Measurements from ENCODE around the gene EYS.
A peak's percentile ranks its signal among the peaks of the same experiment; 100 is the strongest.
"Not testable (repeated sequence)": the region's sequence is repeated elsewhere in the genome, so short reads cannot be mapped to it uniquely, and the experiment has no call there.

EYS gene

DNA sequence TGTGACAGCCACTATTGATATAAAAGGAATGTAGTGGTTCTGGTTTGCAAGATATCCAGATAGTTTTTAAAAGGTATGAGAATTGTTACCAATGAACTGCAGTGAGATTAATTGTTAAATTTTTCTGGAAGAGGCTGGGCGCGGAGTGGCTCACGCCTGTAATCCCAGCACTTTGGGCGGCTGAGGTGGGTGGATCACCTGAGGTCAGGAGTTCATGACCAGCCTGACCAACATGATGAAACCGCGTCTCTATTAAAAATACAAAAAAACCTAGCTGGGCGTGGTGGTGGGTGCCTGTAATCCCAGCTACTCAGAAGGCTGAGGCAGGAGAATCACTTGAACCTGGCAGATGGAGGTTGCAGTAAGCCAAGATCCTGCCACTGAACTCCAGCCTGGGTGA, 1906.6 kb downstream of the EYS start:
- not testable (repeated sequence) for DNase-seq

DNA sequence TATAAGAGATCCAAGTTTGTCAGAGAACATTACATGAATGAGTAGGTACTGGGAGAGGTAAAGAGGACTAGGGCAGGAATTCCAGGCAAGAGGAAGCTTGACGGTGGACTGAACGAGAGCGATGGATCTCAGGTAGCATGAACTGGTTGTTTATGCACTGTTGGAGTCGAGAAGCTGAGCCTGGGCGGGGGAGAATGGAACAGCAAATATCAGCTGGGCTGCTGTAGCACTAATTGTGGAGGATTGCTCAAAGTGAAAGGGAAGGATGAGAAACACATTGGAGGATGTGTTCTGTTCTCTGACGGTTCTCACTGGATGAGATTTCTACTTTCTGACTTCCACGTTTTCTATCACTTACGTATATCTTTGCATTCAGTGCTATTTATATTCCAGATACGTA, 1907.2 kb downstream of the EYS start:
- no peak for DNase-seq

DNA sequence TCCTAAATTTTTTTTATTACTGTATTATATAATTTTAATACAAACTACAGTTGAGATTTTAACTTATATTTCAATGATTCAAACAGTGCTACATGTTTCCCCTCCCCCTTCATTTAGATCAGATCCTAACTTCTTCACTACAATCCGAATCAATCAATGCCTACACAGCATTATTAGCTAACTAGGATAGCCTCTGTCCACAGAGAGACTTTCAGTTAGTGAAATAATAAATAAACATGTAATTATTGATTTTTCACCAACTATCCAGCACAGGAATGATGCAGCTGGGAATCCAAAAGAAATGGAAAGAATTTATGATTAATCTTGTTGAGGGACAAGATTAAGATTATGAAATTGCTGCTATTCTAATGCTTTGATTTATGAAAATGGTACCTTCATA, 1907.7 kb downstream of the EYS start:
- no peak for DNase-seq

DNA sequence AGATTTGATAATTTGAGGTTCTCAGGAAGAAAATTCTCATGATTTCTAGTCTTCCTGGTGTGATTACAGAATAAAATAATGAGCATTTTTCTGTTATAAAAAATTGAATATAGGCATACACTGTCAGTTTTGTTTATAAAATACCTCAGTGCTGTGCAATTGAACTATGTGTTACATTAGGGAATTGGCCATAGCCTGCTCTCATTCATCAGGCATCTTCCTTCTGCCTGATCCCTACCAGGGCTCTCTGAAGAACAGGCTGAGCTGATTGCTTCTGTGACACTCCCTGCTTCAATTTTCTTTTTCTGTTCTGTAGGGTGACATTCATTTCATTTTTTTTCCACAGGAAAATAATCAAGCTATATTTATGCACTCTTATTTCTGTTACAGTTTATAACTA, 1908.6 kb downstream of the EYS start:
- no peak for DNase-seq

DNA sequence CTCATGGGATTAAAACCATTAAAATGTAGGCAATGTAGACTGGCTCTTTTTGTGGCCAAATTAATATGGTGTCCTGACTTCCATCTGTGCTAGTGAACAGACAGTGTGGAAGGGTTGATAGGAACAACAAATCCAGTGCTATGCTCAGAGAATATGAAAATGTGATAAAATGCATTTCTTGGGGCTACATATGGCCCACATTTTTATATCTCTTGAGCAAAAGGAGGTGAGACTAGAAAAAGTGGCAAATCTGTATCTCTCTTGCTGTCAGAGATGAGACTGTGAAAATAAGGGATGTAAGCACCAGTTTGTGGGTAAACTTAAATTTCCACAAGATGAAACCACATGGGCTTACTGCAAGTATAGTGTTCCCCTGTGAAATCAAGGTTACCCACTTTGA, 1909.3 kb downstream of the EYS start:
- no peak for DNase-seq

DNA sequence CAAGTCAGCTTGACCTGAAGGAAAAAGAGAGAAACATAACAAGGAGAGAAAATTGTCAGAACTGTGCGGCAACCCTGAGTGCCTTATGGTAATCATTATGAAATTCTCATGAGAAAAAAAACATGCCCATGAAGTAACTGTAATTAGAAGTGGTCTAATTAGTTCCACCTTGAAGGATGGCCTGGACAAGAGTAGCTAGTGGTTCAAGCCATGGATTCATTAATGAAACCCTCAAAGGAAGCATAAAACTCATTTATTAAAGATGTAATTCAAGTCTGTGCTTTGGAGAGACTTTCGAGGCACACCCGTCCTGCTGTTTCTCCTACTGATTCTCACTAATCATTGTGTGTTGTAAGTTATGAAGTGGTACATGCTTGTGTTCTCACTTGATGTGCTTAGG, 1911.2 kb downstream of the EYS start:
- no peak for DNase-seq

DNA sequence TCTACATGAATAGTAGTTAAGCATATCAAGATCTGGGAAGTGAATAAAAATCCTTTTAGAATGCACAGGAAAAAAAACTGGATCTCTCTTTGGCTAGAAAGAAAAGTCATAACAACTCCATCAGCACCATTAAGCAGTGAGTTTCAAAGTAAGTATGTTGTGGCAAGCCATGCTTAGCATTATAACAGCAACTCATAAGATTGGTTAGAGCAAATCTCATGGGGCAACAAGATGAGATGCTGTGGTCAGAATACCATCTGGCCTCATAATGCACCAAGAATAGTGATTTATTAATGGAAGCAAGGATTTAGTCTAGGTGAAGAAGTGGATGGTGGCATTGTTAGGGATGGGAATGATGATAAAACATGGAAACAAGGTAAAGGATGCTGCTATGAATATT, 1912.0 kb downstream of the EYS start:
- no peak for DNase-seq

DNA sequence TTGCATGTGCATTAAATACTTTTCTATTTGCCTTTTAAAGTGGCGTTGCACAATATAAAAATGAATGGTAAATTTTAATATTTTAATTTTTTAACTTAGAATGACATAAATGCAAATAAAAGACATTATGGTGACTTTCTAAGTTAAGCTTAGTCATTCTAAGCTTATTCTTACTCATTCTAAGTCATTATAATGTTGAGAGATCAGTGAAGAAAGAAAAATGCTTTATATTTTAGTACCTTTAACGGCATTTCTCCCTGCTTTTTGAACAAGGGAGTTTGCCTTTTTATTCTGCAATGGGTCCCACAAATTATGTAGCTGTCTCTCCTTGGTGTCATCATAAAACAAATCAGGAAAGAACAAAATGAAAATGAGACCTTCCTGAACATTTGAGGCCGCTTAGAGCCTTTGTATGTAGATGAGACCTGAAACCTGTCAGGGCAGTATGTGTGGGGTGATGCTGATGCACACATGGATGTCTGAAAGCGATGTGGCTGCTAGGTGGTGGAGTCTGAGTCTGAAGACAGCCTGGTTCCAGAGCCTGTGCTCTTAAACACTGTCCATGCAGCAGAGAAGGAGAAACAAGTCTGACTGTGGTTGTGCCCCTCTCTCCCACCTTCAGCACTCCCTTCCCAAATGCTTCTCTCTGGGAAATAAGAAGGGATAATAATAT, 1913.4 kb downstream of the EYS start:
- DNase-seq = no peak

DNA sequence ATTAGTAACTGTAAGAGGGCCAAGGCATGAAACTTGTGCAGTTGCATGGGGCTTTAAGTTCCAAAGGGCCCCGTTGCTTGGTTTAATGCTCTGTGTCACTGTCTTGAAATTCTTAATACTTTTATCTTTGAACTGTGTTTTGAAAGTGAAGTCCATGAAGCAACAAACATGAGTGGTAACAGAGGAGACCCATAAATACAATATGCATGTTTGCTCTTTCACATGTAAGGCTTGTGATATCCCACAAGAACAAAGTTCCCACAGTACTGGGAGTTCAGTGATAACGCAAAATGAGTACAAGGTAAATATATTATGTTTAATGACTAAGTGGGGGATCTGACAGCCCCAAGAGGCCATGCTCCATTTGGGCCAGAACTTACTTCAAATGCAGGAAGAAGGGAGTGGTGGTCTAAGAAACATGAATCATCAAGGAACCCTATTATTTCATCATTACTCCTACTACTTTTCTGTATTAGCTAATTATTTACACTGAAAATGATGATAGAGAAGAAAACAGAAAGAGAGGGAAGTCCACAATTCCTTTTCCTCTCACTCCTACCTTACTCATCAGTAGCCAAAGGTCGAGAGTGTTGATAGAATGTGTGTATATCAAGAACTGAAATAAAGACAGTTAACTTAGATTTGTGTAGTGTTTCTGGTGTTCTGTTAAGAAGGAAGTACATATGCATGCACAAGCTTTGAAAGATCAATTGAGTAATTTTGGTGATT, 1914.1 kb downstream of the EYS start:
- DNase-seq = no peak

DNA sequence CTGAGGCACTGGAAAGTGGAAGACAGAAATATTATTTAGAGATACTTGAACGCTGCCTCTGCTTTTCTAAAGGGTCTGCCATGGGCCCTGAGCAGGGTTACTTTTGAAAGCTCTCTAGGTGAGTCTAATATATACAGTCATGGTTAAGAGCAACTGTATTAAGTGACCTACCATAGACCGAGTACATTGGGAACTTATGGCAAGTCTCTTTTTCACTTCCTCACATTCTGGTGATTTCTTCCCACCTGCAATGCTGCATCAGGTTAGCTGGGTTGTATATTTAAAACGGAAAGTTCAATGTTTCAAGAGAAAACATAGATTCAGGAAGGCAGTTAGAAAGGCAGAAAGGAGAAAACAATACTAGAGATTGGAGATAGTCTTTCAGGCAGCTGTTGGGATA, 1916.7 kb downstream of the EYS start:
- no peak for DNase-seq

DNA sequence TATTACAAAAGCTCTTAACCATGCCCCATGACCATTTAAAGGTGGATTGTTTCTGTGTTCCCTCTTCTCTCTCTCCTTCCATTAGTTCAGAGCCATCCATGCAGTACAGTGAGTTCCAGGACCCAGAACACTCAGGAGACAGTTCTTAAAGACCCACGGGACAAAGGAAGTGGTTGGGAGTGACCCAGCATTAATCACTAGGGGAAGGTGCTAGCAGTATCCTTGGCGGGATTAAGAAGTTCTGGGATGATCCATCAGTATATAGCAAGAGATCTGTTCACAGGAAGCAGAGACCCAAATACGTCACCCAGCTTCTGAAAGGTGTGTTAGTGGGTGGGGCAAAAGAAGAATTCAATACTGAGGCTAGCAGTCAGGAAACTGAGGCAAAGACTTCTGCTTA, 1917.3 kb downstream of the EYS start:
- no peak for DNase-seq

DNA sequence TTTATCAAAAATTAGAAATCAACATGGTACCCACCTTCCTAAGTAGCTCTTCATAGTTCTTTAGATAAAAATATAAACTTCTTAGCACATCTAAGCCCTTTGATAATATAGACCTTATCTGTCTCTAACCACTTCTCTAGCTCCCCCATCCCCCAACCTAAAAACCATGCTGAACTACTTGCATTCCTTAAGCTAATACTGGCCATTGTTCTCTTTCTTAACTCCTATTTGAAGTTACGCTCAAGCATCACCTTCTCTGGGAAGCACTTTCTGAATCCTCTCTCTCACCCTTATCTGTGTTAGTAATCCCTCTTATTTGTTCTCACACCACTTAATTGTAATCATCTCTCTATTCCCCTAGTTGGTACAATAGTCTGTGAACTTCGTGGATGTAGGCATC, 1918.5 kb downstream of the EYS start:
- DNase-seq = no peak

DNA sequence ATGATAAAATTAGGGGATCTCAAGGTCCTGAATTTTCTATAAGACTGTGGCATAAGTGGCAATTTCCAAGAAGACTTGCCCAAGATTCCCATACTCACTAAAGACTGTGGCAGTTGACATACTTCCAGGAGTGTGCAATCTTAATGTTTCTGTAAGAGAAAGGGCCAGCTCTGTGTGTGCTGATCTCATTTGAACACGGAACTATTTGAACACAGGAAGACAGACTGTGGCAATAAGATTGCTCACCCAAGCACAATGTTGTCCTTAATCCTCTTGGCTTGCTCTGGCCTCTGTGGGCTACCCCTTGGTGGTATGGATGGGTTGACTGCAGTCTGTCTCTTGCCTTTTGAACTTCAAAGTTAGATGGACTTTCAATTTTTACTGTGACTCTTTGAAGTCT, 1920.0 kb downstream of the EYS start:
- DNase-seq = no peak

DNA sequence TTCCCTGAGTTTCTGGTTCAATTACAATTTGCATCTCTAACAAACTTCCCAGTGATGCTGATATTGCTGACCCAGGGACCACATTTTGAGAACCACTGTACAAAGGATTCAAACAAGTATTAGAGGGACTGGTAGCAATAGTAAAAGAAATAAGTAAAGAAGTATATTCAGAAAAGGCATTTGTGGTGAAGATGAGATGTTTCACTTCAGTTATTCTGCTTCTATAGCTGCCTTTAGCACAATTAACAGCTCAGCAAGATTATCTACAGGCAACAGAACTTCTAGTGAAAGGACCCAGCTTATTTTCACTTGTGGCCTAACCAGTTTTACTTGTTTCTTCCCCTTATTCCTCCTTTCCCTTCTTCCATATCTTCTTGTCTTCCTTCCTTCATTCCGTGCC, 1922.0 kb downstream of the EYS start:
- no peak for DNase-seq

DNA sequence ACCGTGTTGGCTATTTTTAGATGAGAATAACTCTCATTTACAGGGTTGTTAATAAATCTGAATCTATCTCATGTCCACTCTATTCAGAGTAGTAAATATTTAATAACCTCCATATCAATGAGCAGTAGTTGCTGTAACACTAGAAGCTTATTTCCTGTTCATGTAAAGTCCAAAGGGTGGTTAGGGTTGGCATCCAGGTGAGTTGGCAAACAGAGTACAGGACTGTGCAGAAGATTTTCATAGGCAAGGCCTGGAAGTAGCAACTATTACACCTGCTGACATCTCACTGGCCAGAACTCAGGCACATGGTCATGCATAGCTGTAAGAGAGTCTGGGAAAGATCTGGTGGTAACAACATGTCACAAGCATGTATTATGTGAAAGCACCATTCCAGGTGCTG, 1923.9 kb downstream of the EYS start:
- no peak for DNase-seq

DNA sequence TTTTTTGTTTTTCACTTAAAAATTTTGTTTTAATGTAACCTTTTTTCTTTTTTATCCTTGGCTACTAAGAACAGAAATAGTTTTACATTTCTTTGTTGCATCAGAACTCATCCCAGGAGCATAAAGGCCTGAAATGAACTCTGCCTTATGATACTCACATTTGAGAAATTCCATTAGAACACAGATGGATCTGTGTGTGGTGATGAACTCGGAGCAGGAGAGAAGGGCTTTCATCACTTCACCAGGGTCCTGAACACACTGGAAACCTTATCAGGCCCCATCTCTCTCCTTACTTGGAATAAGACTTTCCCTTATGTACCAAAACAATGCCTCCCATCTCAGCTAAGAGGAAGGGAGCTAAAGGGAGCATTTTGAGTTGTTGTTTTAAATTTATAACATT, 1932.1 kb downstream of the EYS start:
- DNase-seq = no peak

DNA sequence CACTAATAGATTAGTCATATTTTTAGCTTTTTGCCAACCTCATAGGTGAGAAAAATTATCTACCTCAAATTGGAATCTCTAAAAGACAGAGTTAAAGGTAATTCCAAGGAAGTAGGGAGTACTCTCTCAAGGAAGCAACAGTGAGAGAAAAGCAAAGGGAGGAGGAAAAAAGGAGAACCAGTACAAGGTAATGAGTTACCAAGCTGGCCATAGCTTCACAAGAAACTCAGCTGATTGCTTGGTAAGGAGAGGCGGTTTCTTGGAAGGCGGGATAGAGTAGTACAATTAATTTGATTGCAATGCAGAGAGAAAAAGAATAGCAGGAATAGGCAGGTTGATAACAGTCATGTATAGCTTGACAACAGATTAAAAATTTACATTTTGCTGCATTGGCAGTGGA, 1933.8 kb downstream of the EYS start:
- no peak for DNase-seq

DNA sequence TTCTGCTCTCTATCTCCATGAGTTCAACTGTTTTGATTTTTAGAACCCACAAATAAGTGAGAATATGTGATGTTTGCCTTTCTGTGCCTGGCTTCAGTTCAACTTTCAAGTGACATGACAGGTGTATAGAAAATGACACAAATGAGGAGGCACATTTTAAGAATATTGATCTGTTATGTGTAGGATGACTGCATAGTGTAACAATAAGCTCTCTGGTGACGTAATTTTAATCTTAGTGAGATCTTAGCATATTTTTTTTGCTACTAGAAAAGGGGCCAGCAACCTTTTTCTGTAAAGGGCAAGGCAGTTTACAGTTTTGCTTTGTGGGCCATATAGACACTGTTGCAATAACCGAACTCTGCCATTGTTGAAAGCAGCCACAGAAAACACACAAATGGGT, 1941.2 kb downstream of the EYS start:
- DNase-seq = no peak

DNA sequence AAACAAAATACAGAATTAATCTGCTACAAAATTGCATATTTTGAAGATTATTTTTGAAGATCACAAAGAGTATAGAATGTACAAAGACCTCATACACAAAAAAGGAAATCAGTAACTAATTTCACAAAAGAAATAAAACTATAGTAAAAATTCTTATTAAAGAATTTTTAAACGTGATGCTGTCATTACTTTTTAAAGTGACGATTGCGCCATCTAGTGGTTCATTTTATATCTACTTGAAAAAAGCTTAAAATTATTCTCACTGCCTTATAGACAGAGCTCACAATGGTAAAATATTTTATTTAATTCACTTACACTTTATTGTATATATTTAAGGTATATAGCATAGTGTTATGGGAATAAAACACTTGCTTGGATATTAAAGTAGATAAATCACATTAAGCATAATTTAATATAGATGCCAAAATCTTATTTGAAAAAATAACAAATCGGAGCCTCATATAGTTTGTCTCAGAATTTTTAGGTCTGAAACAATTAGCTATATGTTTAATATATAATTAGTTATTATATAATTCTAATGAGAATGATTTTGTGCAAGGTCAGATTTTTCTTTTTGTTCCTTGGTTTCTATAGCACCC, 1942.6 kb downstream of the EYS start:
- DNase-seq = peak in 2 of 6 experiments; percentile 43 to 53

DNA sequence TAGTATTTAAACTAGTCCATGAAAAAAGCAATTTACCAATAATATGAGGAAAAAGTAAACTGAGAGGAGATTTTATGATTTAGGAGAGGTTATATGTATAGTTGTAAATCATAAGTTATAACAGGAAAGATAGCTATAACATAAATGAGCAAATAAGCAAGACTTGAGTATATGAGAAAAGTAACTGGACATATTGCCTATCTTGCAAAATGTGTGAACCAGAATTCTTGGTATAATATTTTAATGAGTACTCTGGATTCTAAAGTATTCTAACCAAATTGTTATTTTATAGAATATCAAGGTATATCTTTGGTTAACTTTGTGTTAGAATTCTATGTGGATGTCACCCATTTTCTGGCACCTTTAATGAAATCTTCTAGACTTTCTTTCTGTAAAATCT, 1946.8 kb downstream of the EYS start:
- DNase-seq = no peak

DNA sequence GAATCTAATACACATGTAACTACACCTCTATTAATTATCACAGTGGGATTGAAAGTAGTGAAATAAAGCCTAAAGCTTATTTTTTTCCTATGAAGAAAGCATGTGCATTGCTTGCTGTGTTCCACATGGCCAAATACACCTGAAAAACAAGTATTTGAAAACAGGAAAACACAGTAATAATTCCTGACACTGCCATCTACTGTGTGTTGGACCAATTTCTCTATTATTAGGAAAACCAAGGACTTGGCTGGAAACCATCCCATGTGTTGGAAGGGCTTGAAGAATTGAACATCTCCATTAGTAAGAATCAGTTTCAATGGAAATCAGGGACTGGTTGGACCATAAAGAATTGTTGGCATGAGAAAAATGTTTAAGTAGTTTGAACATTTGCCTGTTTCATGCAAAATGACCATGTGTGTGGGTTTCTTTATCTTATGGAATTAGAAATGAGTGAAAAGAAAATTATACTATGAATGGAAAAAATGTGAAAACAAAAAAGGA, 1947.4 kb downstream of the EYS start:
- DNase-seq = no peak

DNA sequence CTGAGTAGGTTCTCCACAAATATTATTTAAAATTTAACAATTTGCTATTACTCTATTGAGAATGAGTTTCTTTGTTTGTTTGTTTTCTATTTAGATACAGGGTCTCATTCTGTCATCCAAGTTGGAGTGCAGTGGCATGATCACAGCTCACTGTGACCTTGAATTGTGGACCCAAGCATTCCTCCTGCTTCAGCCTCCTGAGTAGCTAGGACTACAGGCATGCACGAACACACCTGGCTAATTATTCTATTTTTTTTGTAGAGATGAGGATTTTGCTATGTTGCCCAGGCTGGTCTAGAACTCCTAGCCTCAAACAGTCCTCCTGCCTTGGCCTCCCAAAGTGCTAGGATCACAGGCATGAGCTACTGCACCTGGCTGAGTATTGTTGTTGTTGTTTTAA, 1949.2 kb downstream of the EYS start:
- no peak for DNase-seq

DNA sequence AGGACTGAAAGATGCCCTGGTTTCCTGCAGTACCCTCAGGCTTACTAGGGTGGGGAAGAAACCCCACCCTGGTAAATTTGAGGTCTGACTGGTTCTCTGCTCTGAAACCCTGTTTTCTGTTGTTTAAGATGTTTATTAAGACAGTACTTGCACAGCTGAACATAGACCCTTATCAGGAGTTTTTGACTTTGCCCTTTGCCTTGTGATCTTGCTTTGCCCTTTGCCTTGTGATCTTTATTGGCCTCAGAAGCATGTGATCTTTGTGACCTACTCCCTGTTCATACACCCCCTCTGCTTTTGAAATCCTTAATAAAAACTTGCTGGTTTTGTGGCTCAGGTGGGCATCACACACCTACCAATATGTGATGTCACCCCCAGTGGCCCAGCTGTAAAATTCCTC, 1949.8 kb downstream of the EYS start:
- DNase-seq = not testable (repeated sequence)

DNA sequence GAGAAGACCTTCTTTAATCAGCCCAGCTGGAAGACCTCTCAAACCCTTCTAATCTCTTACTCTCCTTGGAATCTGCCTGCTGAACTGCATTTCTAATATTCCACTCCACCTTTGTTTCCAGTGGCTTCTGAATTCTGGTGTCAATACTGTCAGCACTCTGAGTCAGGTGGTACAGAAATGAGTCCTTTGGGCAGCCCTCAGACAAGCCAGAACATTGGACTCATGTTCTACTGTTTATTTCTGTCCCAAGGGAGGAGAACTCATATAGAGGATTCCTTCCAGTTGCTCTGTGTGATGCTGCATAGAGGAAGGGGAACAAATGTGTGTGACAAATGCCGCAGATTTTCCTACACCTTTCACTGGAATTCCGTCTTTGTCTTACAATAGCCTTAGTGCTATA, 1956.6 kb downstream of the EYS start:
- DNase-seq = no peak

Measured in stimulated activated naive CD4-positive, alpha-beta T cell (primary cell).